NOMO-1 treated with DMSO at 0.1 percent for 48 hours (cell line): ENCODE results near the gene RAB3IL1.
"Not testable (repeated sequence)": the region's sequence is repeated elsewhere in the genome, so short reads cannot be mapped to it uniquely, and the experiment has no call there.

Experiments used
- DNase-seq: peaks from one replicate; lab custom pipeline; 2025; ENCODE audit not compliant: unreplicated experiment; lab: John Stamatoyannopoulos, UW

RAB3IL1 gene, protein sequence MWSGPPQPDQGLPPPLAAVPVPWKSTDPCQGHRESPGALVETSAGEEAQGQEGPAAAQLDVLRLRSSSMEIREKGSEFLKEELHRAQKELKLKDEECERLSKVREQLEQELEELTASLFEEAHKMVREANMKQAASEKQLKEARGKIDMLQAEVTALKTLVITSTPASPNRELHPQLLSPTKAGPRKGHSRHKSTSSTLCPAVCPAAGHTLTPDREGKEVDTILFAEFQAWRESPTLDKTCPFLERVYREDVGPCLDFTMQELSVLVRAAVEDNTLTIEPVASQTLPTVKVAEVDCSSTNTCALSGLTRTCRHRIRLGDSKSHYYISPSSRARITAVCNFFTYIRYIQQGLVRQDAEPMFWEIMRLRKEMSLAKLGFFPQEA

DNA sequence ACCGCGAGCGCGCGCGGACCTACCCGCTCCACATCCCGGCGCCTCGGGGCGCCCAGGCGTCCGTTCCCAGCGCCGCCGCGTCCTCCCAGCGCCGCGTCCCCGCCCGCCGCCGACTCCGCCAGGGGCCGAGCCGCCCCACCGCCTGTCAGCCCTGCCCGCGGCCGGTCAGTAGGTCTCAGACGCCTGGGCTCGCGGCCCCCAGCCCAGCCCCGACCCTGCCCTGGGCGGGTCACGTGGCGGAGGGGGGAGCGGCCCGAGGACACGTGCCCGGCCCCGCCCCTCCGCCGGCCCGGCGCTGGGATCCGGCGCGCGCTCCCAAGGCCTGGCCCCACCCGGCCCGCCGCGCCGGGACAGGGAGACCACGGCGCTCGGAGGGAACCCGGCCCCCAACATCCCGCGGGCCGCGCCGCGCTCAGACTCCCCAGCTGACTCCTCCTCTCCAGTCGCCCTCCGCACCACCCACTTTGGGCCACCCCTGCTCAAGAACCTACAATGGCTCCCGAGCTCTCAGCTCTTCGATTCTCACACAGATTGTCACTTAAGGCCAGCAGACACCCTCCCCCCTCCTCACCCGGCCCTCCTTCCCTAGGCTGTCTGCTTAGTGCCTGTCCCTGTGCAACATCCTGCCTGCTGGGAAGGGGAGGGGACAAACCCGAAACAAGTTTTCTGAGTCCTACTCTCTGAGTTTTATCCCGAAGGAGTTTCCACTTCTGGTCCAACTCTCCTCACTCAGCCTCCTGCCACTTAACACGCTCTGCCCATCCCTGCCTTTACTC is at the start of gene RAB3IL1:
Gene RAB3IL1, minus strand, starts transcription at position 233 of the 776 bp plus-strand sequence. Its CDS starts 199 bp downstream, at position 34.
- DNase-seq, result no peak

DNA sequence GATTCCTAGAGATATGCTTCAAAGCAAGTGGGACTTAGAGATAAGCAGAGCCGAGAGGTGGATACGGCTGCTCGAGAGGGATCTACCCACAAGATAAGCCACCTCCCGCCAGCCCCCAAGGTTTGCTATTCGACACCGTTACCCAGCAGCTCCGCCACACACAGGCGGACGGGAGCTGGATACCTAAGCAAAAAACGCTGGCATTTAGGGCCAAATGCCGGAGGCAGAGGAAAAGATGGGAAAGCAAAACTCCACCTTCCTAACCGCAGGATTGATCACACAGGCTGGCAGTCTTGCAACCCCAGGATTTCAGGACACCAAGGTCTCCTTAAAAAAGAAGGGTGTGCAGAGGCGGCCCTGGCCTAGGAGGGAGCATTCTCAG is 49.4 kb upstream of the RAB3IL1 start:
- DNase-seq, result peak; percentile 22

DNA sequence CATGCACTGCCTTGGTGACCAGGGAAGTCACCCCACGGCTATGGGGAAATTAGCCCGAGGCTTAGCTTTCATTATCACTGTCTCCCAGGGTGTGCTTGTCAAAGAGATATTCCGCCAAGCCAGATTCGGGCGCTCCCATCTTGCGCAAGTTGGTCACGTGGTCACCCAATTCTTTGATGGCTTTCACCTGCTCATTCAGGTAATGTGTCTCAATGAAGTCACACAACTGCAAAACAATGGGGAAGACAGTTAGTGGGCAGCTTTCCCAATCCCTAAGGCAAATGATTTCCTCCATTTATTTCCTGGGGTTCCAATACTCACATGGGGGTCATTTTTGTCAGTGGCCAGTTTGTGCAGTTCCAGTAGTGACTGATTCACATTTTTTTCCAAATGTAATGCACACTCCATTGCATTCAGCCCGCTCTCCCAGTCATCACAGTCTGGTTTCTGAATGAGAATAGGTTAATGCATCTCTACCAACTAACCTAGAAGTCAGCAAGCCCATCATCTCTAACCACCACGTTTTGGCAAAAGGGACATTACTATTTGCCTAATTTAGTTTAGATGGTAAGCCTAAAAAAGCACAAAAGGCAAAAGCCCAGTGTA is 47.4 kb upstream of the RAB3IL1 start:
- DNase-seq, result not testable (repeated sequence)

DNA sequence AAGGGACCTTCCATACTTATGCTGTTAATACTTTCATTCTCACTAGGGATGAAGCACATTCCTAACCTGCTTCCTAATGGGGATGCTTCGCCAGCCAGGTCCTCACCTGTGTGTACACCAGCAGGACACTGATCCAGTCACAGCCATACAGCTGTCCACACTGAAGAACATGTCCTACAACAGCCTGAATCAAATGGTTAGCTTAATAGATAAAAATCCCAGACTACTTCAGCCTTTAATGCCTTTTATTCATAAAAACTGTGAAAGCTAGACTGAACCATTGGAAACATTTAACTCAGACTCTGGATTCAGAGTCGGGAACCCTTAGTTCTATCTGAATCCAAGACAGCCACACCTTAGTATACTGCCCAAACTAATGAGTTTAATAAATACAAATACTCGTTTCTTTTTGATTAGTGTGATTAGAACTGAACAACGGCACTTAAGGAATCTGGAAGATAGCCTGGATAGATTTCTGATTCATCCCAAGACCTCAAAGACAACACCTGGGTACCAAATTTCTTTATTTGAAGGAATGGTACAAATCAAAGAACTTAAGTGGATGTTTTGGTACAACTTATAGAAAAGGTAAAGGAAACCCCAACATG is 46.8 kb upstream of the RAB3IL1 start:
- DNase-seq, result no peak

DNA sequence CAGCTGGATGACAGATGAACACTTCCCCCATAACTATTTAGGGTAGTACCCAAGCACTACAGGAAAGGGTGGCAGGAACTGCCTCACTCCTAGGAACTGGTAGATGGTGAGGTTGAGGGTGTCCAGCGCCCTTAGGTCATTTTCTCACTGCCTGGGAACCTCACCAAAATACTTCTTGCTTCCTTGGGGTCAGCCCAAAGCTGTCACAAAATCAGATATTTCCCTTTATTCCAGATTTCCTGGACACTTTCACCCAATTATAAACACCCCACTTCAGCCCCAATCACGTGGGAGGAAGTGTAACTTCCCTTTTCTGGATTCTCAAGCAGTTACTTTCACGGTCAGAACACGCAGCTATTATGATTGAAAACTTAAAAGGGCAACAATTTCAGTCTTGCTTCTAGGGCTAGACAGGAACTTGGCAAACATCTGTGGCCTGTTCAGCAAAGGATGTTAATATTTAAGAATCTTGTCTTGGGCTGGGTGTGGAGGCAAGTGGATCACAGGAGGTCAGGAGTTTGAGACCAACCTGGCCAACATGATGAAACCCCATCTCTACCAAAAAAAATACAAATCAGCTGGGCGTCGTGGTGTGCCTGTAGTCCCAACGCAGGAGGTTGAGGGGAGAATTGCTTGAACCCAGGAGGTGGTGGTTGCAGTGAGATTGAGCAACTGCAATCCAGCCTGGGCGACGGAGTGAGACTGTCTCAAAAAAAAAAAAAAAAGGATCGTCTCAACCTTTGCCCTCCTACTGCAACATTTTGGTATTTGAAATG is 46.1 kb upstream of the RAB3IL1 start:
- peak; percentile 92 for DNase-seq

DNA sequence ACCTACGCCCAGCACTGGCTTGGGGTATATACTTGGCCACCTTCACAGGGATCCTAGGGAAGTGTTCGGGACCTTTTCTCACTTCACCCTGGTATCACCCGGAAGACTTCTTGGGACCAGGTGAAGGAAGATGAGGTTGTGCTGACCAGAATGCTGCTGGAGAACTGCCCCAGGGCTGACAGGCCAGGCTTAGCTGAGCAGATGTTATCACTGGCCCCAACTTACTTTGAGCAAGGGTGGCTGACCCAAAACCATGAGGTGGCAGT is 45.6 kb upstream of the RAB3IL1 start:
- no peak for DNase-seq

DNA sequence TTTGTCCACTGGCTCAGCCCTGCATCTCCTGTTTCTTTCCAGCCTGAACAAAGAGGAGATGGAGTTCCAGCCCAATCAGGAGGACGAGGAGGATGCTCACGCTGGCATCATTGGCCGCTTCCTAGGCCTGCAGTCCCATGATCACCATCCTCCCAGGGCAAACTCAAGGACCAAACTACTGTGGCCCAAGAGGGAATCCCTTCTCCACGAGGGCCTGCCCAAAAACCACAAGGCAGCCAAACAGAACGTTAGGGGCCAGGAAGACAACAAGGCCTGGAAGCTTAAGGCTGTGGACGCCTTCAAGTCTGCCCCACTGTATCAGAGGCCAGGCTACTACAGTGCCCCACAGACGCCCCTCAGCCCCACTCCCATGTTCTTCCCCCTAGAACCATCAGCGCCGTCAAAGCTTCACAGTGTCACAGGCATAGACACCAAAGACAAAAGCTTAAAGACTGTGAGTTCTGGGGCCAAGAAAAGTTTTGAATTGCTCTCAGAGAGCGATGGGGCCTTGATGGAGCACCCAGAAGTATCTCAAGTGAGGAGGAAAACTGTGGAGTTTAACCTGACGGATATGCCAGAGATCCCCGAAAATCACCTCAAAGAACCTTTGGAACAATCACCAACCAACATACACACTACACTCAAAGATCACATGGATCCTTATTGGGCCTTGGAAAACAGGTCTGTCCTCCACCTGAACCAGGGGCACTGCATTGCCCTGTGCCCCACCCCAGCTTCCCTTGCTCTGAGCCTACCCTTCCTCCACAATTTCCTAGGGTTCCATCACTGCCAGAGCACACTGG is 45.0 kb upstream of the RAB3IL1 start:
- no peak for DNase-seq

DNA sequence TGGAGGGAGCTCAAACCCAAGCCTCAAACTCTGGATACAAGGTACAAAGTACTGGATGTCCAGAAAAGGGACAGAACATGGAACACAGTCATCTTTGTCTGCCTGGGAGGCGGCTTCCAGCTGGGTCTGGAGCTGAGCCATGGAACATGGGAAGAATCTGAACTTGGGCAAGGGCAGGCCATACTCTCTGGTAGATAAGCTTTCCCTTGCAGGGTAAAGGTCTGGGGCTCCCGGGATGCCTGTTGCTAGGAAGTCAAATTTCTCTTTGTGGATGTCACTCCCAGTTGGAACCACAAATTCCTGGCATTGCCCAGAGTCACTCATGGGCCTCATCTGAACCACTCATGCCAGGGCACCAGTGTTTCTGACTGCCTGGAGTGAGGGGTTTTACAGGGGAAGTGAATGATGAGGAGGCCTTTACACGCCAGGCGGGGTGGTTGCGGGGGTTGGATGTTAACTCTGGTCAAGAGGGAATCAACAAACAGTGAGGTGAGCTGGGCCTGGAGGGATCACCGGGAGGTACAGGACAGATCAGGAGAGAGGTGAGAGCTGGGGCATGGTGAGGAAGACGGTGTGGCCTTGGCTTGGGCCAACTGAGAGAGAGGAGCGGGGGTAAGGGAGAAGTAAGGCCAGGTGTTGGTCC is 44.3 kb upstream of the RAB3IL1 start:
- no peak for DNase-seq

DNA sequence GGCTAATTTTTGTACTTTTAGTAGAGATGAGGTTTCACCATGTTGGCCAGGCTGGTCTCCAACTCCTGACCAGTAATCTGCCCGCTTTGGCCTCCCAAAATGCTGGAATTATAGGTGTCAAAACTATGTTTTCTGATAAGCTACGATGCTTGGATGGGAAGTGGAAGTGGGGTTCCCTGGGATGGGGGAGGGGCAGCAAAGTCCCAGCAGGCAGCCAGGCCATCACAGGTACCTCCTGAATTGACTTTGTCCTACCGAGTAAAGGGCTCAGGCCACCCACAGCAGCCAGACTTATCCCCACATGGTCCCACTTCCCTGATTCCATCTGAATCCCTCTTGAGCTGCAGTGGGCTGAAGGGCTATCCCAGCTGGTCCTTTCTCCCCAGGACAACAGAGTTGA is 43.2 kb upstream of the RAB3IL1 start:
- no peak for DNase-seq

DNA sequence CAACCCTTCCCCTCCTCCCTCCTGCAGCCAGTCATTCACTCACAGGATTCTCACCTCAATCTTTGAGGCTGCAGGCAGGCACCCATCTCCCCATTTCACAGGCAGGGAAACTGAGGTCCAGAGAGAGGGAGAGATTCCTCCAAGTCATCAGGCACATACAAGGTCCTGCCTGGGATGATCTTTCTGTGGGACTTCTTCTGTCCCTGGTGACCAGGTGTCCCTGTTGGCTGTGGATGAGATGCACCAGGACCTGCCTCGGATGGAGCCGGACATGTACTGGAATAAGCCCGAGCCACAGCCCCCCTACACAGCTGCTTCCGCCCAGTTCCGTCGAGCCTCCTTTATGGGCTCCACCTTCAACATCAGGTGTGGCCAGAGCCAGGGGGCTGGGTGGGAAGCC is 42.3 kb upstream of the RAB3IL1 start:
- no peak for DNase-seq

DNA sequence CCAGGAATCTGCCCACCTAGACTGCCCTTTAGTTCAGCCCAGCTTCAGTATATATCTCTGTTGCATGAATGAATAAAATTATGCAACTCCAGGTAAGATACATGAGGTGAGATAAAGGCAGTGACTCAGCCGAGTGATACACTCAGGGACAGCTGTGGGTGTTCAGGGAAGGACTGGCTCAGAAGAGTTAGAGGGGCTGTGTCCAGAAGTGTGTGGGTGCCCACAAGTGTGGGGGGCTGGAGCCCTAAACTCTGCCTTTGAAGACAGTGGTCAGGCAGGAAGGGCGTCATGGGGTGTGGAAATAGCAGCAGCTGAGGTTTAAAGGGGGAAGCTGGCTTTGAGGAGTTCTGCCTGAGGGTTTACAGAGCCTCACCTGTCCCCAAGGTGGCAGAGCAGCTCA is 41.7 kb upstream of the RAB3IL1 start:
- DNase-seq, result no peak

DNA sequence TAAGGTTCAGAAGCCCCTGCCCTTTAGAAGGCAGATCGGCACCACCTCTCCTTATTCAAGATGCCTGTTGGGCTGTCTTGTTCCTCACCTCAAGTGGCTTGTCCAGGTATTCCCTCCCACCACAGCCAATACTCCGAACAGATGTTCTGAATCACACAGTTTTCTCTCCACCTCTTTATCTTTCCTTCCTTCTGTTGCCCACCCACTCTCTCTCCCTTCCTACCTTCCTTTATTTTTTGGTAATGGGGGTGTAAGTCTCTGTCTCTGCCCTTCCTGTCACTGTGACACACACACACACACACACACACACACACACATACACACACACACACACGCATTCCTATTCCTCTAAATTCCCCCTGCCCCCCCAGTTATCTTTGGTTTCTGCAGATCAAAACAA is 41.2 kb upstream of the RAB3IL1 start:
- DNase-seq, result no peak

DNA sequence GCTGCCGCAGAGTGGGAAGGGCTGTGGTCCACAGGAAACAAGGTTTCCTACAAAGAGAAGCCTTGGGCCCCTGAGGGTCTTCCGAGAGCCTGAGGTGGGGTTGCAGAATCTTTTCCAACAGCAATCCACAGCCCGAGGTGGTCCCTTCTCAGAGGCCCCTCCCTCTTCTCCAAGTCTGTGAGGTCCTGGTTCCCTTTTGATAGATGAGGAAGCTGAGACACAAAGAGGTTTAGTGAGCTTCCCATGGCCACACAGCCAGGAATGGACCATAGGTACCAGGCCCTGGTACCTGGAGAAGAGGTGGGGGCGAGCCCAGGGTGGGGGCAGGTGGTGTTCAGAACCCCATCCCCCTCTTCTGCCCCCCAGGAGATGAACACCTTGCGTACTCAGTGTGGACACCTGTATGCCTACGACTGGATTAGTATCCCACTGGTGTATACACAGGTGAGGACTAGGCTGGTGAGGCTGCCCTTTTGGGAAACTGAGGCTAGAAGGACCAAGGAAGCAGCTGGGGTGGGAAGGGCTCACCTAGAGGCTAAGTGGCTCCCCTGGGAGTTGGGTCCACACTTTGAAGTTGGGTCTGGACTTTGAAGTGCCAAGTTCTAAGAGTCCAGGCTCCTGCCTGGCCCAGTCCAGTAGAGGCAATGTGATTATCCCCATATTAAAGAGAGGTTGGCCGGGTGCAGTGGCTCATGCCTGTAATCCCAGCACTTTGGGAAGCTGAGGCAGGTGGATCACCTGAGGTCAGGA is 39.8 kb upstream of the RAB3IL1 start:
- DNase-seq, result no peak

DNA sequence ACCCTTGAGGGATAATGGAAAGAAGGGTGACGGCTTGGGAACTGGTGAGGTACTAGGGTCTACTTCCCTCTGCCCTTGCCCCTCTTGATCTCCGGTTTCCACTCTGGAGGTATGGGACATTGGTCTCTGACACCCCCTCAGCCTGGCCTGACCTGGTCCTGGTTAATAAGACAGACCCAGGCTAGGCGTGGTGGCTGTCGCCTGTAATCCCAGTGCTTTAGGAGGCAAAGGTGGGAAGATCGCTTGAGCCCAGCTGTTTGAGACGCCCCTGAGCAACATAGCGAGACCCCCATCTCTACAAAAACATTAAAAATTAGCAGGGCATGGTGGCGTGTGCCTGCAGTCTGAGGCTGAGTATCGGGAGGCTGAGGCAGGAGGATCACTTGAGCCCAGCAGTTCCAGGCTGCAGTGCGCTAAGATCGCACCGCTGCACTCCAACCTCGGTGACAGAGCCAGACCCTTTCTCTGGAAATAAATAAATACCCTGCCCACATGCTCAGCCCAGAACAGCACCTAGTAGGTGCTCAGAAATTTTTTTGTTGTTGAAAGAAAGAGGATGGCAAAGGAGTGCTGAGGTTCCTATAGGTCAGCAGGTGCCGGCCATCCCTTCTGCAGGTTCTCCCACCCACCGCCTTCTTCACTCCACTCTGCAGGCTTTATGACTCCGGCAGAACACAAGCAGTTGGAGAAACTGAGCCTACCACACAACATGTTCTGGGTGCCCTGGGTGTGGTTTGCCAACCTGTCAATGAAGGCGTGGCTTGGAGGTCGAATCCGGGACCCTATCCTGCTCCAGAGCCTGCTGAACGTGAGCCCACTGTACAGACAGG is 39.0 kb upstream of the RAB3IL1 start:
- no peak for DNase-seq

DNA sequence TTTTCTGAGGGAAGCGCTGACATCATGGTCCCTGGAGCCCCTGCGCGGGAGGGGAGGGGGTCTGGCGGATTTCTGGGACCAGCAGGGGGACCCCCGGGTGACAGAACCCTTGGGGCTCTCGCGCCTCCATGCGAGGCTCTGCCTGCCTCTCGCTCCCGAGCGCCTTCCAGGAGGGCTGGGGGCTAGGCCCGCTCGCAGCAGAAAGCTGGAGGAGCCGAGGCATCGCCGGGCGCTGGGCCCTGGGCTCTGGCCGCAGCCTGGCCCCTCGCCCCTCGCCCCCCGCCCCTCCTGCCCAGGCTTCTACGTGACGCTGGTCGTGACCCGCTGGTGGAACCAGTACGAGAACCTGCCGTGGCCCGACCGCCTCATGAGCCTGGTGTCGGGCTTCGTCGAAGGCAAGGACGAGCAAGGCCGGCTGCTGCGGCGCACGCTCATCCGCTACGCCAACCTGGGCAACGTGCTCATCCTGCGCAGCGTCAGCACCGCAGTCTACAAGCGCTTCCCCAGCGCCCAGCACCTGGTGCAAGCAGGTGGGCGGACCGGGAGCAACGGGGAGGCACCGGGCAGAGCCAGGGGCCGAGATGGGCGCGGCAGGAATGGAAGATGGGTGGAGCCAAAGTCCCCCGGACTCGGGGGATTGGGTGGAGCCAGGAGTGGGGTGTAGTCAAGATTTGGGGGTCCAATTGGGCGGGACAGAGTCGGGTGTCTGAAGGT is 38.2 kb upstream of the RAB3IL1 start:
- DNase-seq, result no peak

DNA sequence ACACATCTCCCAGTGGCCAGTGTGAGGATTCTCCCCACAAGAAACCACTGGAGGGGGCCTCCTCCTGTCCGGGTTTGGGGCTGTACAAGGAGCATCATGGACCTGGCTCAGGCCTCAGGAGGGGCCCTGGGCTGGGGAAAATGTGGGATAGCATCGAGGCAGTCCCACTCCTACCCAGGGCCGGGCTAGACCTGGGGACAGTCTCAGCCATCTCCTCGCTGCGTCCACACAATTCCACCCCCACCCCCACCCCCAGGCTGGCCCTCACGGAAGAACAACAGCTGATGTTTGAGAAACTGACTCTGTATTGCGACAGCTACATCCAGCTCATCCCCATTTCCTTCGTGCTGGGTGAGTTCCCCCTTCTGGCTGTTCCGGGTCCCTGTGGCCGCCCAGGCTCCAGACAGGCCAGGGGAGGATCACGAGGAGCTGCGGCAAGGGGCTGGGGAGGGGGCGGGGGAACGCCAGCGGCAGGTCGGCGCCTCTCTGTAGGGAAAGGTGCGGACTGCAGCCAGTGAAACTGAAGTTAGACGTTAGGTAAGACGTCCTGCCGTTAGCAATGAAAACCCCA is 37.6 kb upstream of the RAB3IL1 start:
- peak; percentile 90 for DNase-seq
